ENCODE results near the gene EFNA5. TPM values are rescaled to one million over a fixed set of nuclear protein-coding genes. Genes with fewer than 3 reads are reported as not detected.

The EFNA5 gene
- total and polyA plus RNA-seq, 2 of the 8 experiments (the other 6 are each of a cell fraction or from before 2014, with no cell fraction given), result 9.6 to 21.8 TPM

GRCh38 chr5:107365320-107366109, 305.2 kb downstream of the EFNA5 start:
- Histone ChIP-seq H3K27ac (ENCODE audit: low read depth, low read length) (no peak overlapping the region), H3K23me2 (ENCODE audit: low read depth, low read length) (no peaks in the 10 kb centered on the region), H4K91ac (replicated peaks; ENCODE audit: insufficient read length, low read length) (no peak overlapping the region), H2AK5ac (ENCODE audit: low read depth, low read length) (no peak overlapping the region; the same call in 1 of the 2 replicates), H3K36me3 (ENCODE audit: control insufficient read depth in 2 of 4, insufficient read depth in 4 of 4, low read length in 3 of 4) (no peaks in the 10 kb centered on the region), H3K4me2 (ENCODE audit: insufficient read depth in 1 of 2, low read depth in 2 of 2, low read length in 2 of 2) (no peak overlapping the region), H3K4ac (replicated peaks; ENCODE audit: insufficient read length, low read depth, low read length) (no peak overlapping the region), H3K9ac (replicated peaks in 1 of 4; ENCODE audit: extremely low read depth in 1 of 4, low read depth in 3 of 4, low read length in 3 of 4) (no peak overlapping the region), H4K8ac (ENCODE audit: extremely low read depth, insufficient read depth, low read length) (no peak overlapping the region), H3K9me3 (ENCODE audit: insufficient read depth in 2 of 2, low read depth in 1 of 2, low read length in 1 of 2) (no peaks in the 10 kb centered on the region), H2BK120ac (replicated peaks; ENCODE audit: low read depth, low read length) (no peak overlapping the region), H2BK20ac (ENCODE audit: low read length) (no peak overlapping the region), H3K4me3 (ENCODE audit: extremely low read depth in 1 of 4, insufficient read depth in 2 of 4, low read depth in 3 of 4, low read length in 4 of 4) (no peak overlapping the region), H3K14ac (ENCODE audit: insufficient read length) (no peak overlapping the region), H2BK15ac (ENCODE audit: low read length) (no peak overlapping the region), H2AFZ (ENCODE audit: low read length) (no peak overlapping the region), H4K5ac (ENCODE audit: insufficient read length, low read depth, low read length) (no peak overlapping the region), H4K20me1 (replicated peaks in 1 of 2; ENCODE audit: control insufficient read depth in 1 of 2, insufficient read depth in 2 of 2, low read length in 2 of 2) (no peaks in the 10 kb centered on the region), H3K79me2 (ENCODE audit: control insufficient read depth in 1 of 2, insufficient read depth in 2 of 2, low read length in 2 of 2) (no peaks in the 10 kb centered on the region), H3K18ac (ENCODE audit: extremely low read depth, low read length) (no peak overlapping the region), H3K4me1 (replicated peaks in 1 of 4; ENCODE audit: control insufficient read depth in 3 of 4, insufficient read depth in 4 of 4, low read length in 3 of 4) (peaks cover 2 to 20% (median 7%) of the 10 kb centered on the region in 4 experiments), H3K79me1 (ENCODE audit: low read depth, low read length) (no peaks in the 10 kb centered on the region), H2BK12ac (ENCODE audit: low read depth, low read length) (no peak overlapping the region; the same call in 1 of the 2 replicates), H3K23ac (ENCODE audit: insufficient read length) (no peak overlapping the region), H3K56ac (replicated peaks; ENCODE audit: insufficient read length, low read depth, low read length) (no peak overlapping the region), H3K27me3 (replicated peaks in 1 of 4; ENCODE audit: control insufficient read depth in 3 of 4, extremely low read depth in 1 of 4, insufficient read depth in 3 of 4, low read length in 3 of 4) (no peaks in the 10 kb centered on the region), H2BK5ac (ENCODE audit: low read depth, low read length) (no peak overlapping the region)
- peak in 1 of 3 experiments; percentile 15; a peak in 1 of 4 replicates for TF ChIP-seq CTCF (IDR thresholded peaks at IDR 0.05; ENCODE audit: control extremely low read depth in 1 of 3, insufficient read depth in 1 of 3, low read depth in 1 of 3, low read length in 3 of 3)
- no peak for TF ChIP-seq KDM4A (IDR thresholded peaks at IDR 0.05; ENCODE audit: low read depth, low read length, severe bottlenecking)
- peak in 1 of 2 experiments; percentile 26; a peak in 1 of 4 replicates for TF ChIP-seq RAD21 (IDR thresholded peaks at IDR 0.05 in 1 of 2, conservative IDR thresholded peaks at IDR 0.05 in 1 of 2; ENCODE audit: low read depth in 2 of 2, low read length in 2 of 2)
- FAIRE-seq (peak; percentile 24), DNase-seq (ENCODE audit: low read depth in 1 of 2, low spot score in 2 of 2) (no peak)
- 78% methylated on average over 10 of the region's 10 CpGs; no CpG with 5 or more reads in 1 of the 2 experiments for WGBS, 2 experiments (ENCODE audit: extremely low coverage in 1 of 2, insufficient coverage in 1 of 2, insufficient read length in 1 of 2, insufficient replicate concordance in 2 of 2, low coverage in 1 of 2, low lambda C conversion rate in 2 of 2, missing lambda C conversion rate in 1 of 2)
- POLR2A ChIA-PET (ENCODE audit: partially characterized antibody), result interaction anchor here (0.5 to 0.7 kb wide), 3 partner anchors 131 to 184 kb away, joined by 3 read pairs; no protein-coding TSS in a partner anchor
- CTCF ChIA-PET (ENCODE audit: partially characterized antibody), result interaction anchor here (0.8 to 1.7 kb wide), 8 partner anchors 9 to 207 kb away, joined by 3 to 4 read pairs (median 4); no protein-coding TSS in a partner anchor

Data from H1 (cell line).